ENCODE results near the gene SCML1.
A peak's percentile ranks its signal among the peaks of the same experiment; 100 is the strongest.

Gene SCML1

GRCh38 chrX:17787557-17787956 lies 50.3 kb downstream of the SCML1 start:
- TF ChIP-seq CTCF (IDR thresholded peaks at IDR 0.05; ENCODE audit: unreplicated experiment in 3 of 3), result no peak
- peaks cover 10% of the 10 kb centered on the region for H3K9me3 Mint-ChIP-seq
- no peak overlapping the region for H3K27ac Mint-ChIP-seq
- no peaks in the 10 kb centered on the region for H3K36me3 Mint-ChIP-seq (ENCODE audit: low read depth)
- peaks cover 7% of the 10 kb centered on the region for H3K4me1 Mint-ChIP-seq
- H3K4me3 Mint-ChIP-seq, result no peak overlapping the region
- H3K27me3 Mint-ChIP-seq (ENCODE audit: low read depth), result peaks cover 3% of the 10 kb centered on the region

GRCh38 chrX:17788439-17788838 lies 51.1 kb downstream of the SCML1 start:
- Mint-ChIP-seq H3K4me3 (peak overlapping the region in 1 of 3 experiments; percentile 14), H3K4me1 (peaks cover 7% of the 10 kb centered on the region), H3K27ac (no peak overlapping the region), H3K9me3 (peaks cover 10% of the 10 kb centered on the region), H3K36me3 (ENCODE audit: low read depth) (no peaks in the 10 kb centered on the region), H3K27me3 (ENCODE audit: low read depth) (peaks cover 3% of the 10 kb centered on the region)
- peak; percentile 63 to 66 (median 64) for TF ChIP-seq CTCF (IDR thresholded peaks at IDR 0.05; ENCODE audit: unreplicated experiment in 3 of 3)

GRCh38 chrX:17788956-17789562 lies 51.8 kb downstream of the SCML1 start:
- Mint-ChIP-seq H3K4me1 (peaks cover 7% of the 10 kb centered on the region), H3K36me3 (ENCODE audit: low read depth) (no peaks in the 10 kb centered on the region), H3K27me3 (ENCODE audit: low read depth) (peaks cover 3% of the 10 kb centered on the region)

GRCh38 chrX:17792826-17793225 lies 55.5 kb downstream of the SCML1 start:
- Mint-ChIP-seq H3K36me3 (ENCODE audit: low read depth) (no peaks in the 10 kb centered on the region), H3K27ac (no peak overlapping the region)

More at GRCh38 chrX:17788956-17789562, 51.8 kb downstream of the SCML1 start:
- peaks cover 10% of the 10 kb centered on the region for H3K9me3 Mint-ChIP-seq
- H3K27ac Mint-ChIP-seq, result no peak overlapping the region
- TF ChIP-seq CTCF (IDR thresholded peaks at IDR 0.05; ENCODE audit: unreplicated experiment in 3 of 3), result no peak
- H3K4me3 Mint-ChIP-seq, result no peak overlapping the region

GRCh38 chrX:17798921-17799320 lies 61.6 kb downstream of the SCML1 start:
- TF ChIP-seq CTCF (IDR thresholded peaks at IDR 0.05; ENCODE audit: unreplicated experiment in 3 of 3), result no peak
- Mint-ChIP-seq H3K4me3 (no peak overlapping the region), H3K9me3 (no peaks in the 10 kb centered on the region), H3K4me1 (peaks cover 7% of the 10 kb centered on the region), H3K27me3 (ENCODE audit: low read depth) (peaks cover 19% of the 10 kb centered on the region), H3K36me3 (ENCODE audit: low read depth) (no peaks in the 10 kb centered on the region), H3K27ac (no peak overlapping the region)

More at GRCh38 chrX:17792826-17793225, 55.5 kb downstream of the SCML1 start:
- no peak for TF ChIP-seq CTCF (IDR thresholded peaks at IDR 0.05; ENCODE audit: unreplicated experiment in 3 of 3)
- peaks cover 4% of the 10 kb centered on the region for H3K9me3 Mint-ChIP-seq
- peaks cover 7% of the 10 kb centered on the region for H3K4me1 Mint-ChIP-seq
- peaks cover 12% of the 10 kb centered on the region for H3K27me3 Mint-ChIP-seq (ENCODE audit: low read depth)
- H3K4me3 Mint-ChIP-seq, result no peak overlapping the region

- peaks cover 7% of the 10 kb centered on the region for H3K4me1 Mint-ChIP-seq
- H3K4me3 Mint-ChIP-seq, result no peak overlapping the region
- H3K27me3 Mint-ChIP-seq (ENCODE audit: low read depth), result peaks cover 10% of the 10 kb centered on the region
- no peak for TF ChIP-seq CTCF (IDR thresholded peaks at IDR 0.05; ENCODE audit: unreplicated experiment in 3 of 3)
- H3K9me3 Mint-ChIP-seq, result no peaks in the 10 kb centered on the region
- H3K36me3 Mint-ChIP-seq (ENCODE audit: low read depth), result no peaks in the 10 kb centered on the region
- no peak overlapping the region for H3K27ac Mint-ChIP-seq
These were observed 64.1 kb downstream of the SCML1 start for GRCh38 chrX:17801431-17801830.
